Measurements from ENCODE around the gene COL9A1. TPM values are rescaled to one million over a fixed set of nuclear protein-coding genes. Genes with fewer than 3 reads are reported as not detected.

The COL9A1 gene
- total and polyA plus RNA-seq, 2 donors (not counting 1 experiment from before 2014, with no cell fraction given) = not detected

DNA sequence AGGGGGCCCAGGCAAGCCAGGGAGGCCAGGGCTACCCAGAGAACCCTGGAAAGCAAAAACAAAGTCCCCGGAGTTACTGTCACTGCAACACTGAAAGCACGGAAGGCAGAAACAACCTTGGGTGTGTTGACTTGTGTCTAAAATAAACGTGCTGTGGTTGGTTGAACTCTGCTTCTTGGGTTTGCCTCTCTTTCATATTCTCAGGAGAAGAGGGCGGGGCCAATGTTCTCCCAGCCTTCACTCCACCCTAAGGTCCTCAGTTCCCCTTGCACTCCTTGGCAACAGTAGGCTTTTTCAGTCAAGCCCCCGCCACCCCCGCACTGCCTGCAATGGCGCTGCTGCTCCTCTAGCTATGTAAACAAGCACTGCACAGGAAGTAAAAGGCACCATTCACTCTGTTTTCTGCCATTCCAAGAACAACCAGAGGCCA lies 60.9 kb downstream of the COL9A1 start:
- H3K4me1 Mint-ChIP-seq = no peaks in the 10 kb centered on the region

DNA sequence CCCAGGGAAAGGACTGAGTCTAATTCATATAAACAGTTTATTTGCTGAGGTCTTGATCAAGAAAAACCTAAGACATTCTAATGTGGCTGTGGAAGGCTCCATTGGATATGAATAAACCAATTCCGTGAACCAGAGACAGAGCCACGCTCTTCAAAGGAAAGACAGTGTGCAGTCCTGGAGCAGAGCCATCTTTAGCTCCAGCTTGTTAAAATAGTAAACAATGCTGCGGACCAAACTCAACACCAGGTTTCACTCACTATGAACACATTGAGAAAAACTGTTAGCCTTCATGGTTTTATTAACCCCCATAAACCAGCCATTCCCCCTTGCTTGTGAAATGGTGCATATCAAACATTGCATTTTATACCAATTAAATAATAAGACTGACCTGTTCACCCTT lies 61.9 kb downstream of the COL9A1 start:
- Histone ChIP-seq H3K4me2 (replicated peaks; ENCODE audit: low read depth, low read length, poor library complexity, severe bottlenecking) (no peak overlapping the region), H4K20me1 (ENCODE audit: control insufficient read depth, insufficient read depth, low read length, poor library complexity, severe bottlenecking) (no peaks in the 10 kb centered on the region), H3K79me2 (ENCODE audit: control insufficient read depth, insufficient read depth, low read length) (no peaks in the 10 kb centered on the region), H3K4me3 (ENCODE audit: control extremely low read depth in 1 of 5, extremely low read depth in 1 of 5, insufficient read depth in 1 of 5, low read depth in 2 of 5, low read length in 4 of 5) (no peak overlapping the region), H3K9ac (ENCODE audit: low read length) (no peak overlapping the region), H3K27ac (ENCODE audit: low read length in 2 of 2) (no peak overlapping the region), H3K9me3 (ENCODE audit: control extremely low read depth in 1 of 3, control insufficient read depth in 2 of 3, insufficient read depth in 1 of 3, low read length in 2 of 3) (no peaks in the 10 kb centered on the region), H3K36me3 (replicated peaks in 1 of 2; ENCODE audit: control extremely low read depth in 1 of 2, control insufficient read depth in 1 of 2, extremely low read depth in 1 of 2, insufficient read depth in 2 of 2, low read length in 1 of 2) (no peaks in the 10 kb centered on the region), H2AFZ (ENCODE audit: insufficient read depth, low read depth, low read length, poor library complexity, severe bottlenecking) (no peak overlapping the region), H3K27me3 (replicated peaks in 1 of 4; ENCODE audit: control extremely low read depth in 1 of 4, control insufficient read depth in 3 of 4, insufficient read depth in 4 of 4, low read length in 3 of 4) (no peaks in the 10 kb centered on the region), H3K4me1 (ENCODE audit: control insufficient read depth in 2 of 2, insufficient read depth in 2 of 2, low read length in 2 of 2) (no peaks in the 10 kb centered on the region)
- TF ChIP-seq EZH2 (IDR thresholded peaks at IDR 0.05; ENCODE audit: borderline replicate concordance, insufficient read depth, low read depth, low read length, poor library complexity, severe bottlenecking) = no peak
- TF ChIP-seq, protein P1, sequence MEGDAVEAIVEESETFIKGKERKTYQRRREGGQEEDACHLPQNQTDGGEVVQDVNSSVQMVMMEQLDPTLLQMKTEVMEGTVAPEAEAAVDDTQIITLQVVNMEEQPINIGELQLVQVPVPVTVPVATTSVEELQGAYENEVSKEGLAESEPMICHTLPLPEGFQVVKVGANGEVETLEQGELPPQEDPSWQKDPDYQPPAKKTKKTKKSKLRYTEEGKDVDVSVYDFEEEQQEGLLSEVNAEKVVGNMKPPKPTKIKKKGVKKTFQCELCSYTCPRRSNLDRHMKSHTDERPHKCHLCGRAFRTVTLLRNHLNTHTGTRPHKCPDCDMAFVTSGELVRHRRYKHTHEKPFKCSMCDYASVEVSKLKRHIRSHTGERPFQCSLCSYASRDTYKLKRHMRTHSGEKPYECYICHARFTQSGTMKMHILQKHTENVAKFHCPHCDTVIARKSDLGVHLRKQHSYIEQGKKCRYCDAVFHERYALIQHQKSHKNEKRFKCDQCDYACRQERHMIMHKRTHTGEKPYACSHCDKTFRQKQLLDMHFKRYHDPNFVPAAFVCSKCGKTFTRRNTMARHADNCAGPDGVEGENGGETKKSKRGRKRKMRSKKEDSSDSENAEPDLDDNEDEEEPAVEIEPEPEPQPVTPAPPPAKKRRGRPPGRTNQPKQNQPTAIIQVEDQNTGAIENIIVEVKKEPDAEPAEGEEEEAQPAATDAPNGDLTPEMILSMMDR (IDR thresholded peaks at IDR 0.05) = no peak
- Mint-ChIP-seq H3K27me3 (peaks cover 9% of the 10 kb centered on the region), H3K9me3 (ENCODE audit: insufficient read depth) (no peaks in the 10 kb centered on the region), H3K4me3 (no peak overlapping the region), H3K4me1 (no peaks in the 10 kb centered on the region), H3K27ac (no peak overlapping the region)
- ChIA-PET CTCF (no interaction called here), POLR2A (no interaction called here)
- ATAC-seq (ENCODE audit: low read depth) = no peak
- DNase-seq = no peak
- 93% methylated on average over 3 of the region's 3 CpGs for WGBS (ENCODE audit: insufficient coverage)
- intact Hi-C loops (cut with micrococcal nuclease) = no loop called here

More for the DNA sequence above, 60.9 kb downstream of the COL9A1 start:
- H3K27me3 Mint-ChIP-seq = peaks cover 16% of the 10 kb centered on the region
- H3K4me1 ChIP-seq (ENCODE audit: control insufficient read depth in 2 of 2, insufficient read depth in 2 of 2, low read length in 2 of 2) = no peaks in the 10 kb centered on the region
- no peak overlapping the region for H3K4me2 ChIP-seq (replicated peaks; ENCODE audit: low read depth, low read length, poor library complexity, severe bottlenecking)
- H3K9ac ChIP-seq (ENCODE audit: low read length) = no peak overlapping the region
- no peaks in the 10 kb centered on the region for H3K27me3 ChIP-seq (replicated peaks in 1 of 4; ENCODE audit: control extremely low read depth in 1 of 4, control insufficient read depth in 3 of 4, insufficient read depth in 4 of 4, low read length in 3 of 4)
- H2AFZ ChIP-seq (ENCODE audit: insufficient read depth, low read depth, low read length, poor library complexity, severe bottlenecking) = no peak overlapping the region
- ATAC-seq (ENCODE audit: low read depth) (no peak), DNase-seq (no peak)
- H3K27ac Mint-ChIP-seq = no peak overlapping the region
- H3K9me3 Mint-ChIP-seq (ENCODE audit: insufficient read depth) = no peaks in the 10 kb centered on the region
- intact Hi-C loops (cut with micrococcal nuclease) = no loop called here
- ChIA-PET CTCF (interaction anchor here (1.2 kb wide), 1 partner anchor 15 kb away, joined by 3 read pairs; no protein-coding TSS in a partner anchor), POLR2A (no interaction called here)
- H4K20me1 ChIP-seq (ENCODE audit: control insufficient read depth, insufficient read depth, low read length, poor library complexity, severe bottlenecking) = no peaks in the 10 kb centered on the region
- no peak overlapping the region for H3K27ac ChIP-seq (ENCODE audit: low read length in 2 of 2)
- no peaks in the 10 kb centered on the region for H3K79me2 ChIP-seq (ENCODE audit: control insufficient read depth, insufficient read depth, low read length)
- 95% methylated on average over 6 of the region's 7 CpGs for WGBS (ENCODE audit: insufficient coverage)
- no peak overlapping the region for H3K4me3 ChIP-seq (ENCODE audit: control extremely low read depth in 1 of 5, extremely low read depth in 1 of 5, insufficient read depth in 1 of 5, low read depth in 2 of 5, low read length in 4 of 5)
- no peaks in the 10 kb centered on the region for H3K9me3 ChIP-seq (ENCODE audit: control extremely low read depth in 1 of 3, control insufficient read depth in 2 of 3, insufficient read depth in 1 of 3, low read length in 2 of 3)
- no peak for TF ChIP-seq EZH2 (IDR thresholded peaks at IDR 0.05; ENCODE audit: borderline replicate concordance, insufficient read depth, low read depth, low read length, poor library complexity, severe bottlenecking)
- TF ChIP-seq, protein P1 (IDR thresholded peaks at IDR 0.05) = no peak
- H3K4me3 Mint-ChIP-seq = no peak overlapping the region
- H3K36me3 ChIP-seq (replicated peaks in 1 of 2; ENCODE audit: control extremely low read depth in 1 of 2, control insufficient read depth in 1 of 2, extremely low read depth in 1 of 2, insufficient read depth in 2 of 2, low read length in 1 of 2) = no peaks in the 10 kb centered on the region

Measured in B cell (primary cell).